Brain pericyte (primary cell): ENCODE data around the gene KPNA3.
A peak's percentile ranks its signal among the peaks of the same experiment; 100 is the strongest.

Experiments used
- DNase-seq: peaks from one replicate; pipeline ENCODE4 v3.0.0-alpha.2; 2012; ENCODE audit warnings: low read depth, low spot score

The KPNA3 gene

DNA sequence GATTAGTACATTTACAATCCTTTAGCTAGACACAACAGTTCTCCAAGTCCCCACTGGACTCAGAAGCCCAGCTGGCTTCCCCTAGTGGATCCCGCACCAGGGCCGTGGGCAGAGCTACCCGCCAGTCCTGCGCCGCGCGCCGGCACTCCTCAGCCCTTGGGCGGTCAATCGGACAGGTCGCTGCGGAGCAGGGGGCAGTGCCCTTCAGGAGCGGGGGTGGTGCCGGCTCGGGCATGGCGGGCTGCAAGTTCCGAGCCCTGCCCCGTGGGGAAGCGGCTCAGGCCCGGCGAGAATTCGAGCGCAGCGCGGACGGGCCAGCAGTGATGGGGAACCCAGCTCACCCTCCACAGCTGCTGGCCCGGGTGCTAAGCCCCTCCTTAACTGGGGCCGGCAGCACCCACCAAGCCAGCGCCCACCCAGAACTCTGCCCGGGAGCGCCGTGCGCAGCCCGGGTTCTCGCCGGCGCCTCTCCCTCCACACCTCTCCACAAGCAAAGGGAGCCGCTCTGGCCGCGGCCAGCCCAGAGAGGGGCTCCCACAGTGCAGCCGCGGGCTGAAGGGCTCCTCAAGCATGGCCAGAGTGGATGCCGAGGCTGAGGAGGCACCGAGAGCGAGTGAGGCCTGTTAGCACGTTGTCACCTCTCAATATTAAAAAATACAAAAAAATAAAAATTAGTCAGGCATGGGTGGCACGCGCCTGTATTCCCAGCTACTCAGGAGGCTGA, 114.1 kb downstream of the KPNA3 start:
- no peak for DNase-seq

DNA sequence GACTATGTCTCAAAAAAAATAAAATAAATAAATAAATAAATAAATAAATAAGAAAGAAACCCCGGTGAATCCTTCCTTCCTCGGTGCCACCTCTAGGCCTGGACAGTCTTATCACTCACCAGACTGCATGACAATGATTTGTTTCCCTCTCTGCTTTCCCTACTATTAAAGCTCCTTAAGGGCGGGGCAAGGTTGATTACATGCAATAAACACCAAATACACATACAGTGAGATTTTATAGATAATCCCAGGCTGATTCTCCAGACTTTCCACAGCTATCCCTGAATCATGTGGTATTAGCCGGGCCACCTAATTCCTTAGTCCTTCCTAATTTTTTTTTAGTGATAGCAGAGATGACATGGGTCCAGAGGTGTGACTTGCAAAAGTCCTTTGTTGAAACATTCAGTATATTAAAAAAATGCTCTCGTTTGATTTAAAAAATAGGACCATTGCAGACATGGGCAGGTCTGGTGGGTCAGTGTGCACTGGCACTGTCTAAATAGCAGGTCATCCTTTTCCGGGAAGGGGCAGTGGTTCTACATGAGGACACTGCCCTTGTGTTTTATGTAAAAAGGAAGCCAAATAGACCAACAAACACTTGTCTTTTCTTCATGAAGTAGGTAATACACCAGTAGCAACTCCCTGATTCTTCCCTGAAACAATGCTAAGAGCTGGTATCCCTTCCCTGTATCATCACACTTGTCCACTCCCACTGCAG, 115.7 kb downstream of the KPNA3 start:
- DNase-seq, result no peak

DNA sequence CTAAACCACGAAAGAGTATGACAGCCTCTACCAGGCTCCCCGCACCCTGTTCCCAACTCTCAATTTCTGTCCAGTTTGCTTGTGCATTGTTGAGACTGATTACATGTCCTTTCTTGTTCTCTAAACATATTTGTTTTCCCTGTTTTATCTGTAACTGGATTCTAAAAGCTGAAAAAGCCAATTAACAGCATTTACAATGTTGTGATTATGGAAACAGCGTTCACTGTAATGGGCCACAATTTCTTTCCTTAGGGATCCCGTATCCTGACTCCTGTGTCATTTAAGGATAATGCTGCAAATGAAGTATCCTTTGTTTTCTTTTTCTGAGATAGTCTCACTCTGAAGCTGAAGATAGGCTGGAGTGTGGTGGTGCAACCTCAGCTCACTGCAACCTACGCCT, 121.7 kb downstream of the KPNA3 start:
- no peak for DNase-seq

DNA sequence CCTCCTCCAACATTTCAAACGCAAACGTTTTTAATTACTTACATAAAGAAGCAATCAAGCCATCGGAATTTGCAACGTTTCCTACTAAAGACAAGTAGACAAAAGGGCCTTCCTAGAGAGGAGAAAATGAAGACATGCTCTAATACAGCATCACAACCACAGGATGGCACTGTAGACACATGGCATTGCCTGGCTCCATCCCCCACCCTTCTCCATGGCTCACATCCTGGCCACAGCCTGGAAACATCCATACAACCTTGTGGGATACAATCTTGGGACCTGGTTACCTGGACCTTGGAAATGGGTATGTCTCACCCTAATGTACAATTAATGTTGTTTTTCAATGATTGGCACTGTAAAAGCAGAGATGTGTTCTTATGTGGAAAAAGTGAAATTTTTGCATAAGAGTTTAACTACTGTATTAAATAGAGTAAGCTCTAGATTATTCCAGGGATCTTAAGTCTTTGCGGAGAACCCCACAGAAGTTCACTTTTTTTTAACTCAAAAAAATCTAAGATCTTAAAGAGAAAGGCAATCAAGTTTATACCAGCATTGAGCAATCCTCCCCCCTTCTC, 122.7 kb downstream of the KPNA3 start:
- DNase-seq, result peak; percentile 49

DNA sequence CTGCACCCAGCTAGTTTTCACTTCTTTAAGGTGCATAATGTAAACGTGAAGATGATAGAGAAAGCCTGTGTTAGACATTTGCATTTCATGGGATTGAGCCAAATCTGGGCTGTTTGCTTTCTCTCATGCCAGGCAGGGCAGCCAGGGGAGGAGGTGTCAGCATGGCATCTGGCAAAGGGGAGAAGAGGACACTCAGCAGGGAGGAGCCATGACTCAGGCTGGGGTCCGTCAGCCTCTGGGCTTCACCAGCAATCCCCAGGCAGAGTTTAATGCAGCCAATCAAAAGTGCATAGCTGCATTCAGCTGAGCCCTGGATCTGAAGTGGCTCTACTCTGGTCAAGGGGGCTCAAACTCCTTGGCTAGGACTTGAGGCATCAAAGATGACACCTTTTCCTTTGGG, 124.7 kb downstream of the KPNA3 start:
- DNase-seq, result no peak

DNA sequence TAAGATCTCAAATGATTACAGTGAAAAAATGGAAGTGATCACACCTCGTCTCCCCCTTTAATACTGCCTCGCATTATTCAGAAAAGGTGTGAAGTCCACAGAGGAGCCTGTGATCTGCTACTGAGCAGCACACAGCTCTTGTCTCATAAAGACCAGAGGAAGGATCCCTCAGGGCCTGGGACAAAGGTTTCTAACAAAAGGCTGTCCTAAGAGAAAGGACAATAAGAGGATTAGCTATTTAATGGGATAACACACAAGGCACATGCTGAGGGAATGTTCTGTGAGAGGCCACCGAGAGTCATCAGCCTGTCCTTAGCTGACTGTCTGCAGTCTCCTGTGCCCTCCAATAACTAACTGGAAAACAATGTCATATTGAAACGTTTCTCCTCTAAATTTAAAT, 127.9 kb downstream of the KPNA3 start:
- DNase-seq, result no peak

DNA sequence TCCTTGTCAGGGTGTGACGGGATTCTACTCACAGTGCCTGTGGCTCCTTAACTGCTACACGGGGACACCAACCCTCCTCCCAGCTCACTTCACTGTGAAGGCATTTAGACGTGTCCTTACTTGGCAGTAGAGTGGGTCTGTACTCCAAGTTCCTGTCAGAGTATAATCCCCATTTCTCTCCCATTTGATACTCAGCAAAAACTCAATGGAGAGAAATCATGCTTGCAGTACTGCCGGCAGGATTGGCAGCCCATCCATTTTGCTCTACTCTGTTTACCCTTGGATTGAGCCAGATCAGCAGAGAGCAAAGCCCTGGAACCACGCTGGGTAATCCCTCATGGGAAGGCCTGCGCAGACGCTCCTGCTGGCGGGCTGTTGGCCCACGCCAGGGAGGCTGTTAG, 135.2 kb downstream of the KPNA3 start:
- DNase-seq, result no peak

DNA sequence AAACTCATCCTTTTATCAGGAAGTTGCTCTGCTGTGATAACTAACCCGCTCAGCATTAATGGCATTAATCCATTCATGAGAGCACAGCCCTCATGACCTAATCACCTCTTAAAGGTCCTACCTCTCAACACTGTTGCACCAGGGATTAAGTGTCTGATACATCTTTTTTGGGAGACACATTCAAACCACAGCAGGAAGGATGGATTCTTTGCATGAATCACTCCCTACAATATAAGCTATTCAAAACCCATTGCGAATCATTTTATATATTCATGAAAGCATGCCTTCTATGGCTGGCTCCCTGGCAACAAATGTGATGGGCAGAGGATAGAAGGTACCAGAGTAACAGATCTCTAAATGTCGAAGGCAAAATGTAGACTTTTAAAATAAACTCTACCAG, 136.6 kb downstream of the KPNA3 start:
- no peak for DNase-seq

DNA sequence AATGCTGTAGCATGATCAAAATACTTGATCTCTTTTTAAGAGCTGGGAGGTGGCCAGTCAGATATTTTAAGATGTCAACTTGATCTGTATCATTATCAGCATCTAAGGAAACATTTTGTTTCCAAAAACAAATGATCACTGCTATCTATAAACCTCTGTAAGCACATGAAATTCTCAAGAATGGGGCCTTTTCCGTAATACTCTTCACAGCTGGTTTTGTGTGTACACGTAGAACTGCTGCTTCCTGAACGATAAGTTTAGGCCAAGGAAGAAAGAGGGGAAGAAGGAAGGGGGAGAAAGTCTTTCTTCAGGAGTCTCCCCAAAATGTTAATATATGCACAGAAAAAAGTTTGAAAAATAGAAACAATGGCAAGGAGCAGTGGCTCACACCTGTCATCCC, 138.5 kb downstream of the KPNA3 start:
- no peak for DNase-seq

DNA sequence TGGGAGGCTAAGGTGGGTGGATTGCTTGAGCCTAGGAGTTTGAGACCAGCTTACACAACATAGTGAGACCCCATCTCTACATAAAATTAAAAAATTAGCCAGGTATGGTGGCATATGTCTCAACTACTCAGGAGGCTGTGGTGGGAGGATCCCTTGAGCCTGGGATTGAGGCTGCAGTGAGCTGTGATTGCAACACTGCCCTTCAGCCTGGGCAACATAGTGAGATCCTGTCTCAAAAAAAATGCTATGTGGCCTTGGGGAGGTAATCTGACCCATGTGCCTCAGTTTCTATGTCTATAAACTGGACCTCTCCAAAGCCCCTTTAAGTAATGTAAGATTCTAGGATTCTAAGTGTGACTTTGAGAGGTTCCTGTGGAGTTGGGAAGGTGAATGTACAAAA, 139.0 kb downstream of the KPNA3 start:
- no peak for DNase-seq

DNA sequence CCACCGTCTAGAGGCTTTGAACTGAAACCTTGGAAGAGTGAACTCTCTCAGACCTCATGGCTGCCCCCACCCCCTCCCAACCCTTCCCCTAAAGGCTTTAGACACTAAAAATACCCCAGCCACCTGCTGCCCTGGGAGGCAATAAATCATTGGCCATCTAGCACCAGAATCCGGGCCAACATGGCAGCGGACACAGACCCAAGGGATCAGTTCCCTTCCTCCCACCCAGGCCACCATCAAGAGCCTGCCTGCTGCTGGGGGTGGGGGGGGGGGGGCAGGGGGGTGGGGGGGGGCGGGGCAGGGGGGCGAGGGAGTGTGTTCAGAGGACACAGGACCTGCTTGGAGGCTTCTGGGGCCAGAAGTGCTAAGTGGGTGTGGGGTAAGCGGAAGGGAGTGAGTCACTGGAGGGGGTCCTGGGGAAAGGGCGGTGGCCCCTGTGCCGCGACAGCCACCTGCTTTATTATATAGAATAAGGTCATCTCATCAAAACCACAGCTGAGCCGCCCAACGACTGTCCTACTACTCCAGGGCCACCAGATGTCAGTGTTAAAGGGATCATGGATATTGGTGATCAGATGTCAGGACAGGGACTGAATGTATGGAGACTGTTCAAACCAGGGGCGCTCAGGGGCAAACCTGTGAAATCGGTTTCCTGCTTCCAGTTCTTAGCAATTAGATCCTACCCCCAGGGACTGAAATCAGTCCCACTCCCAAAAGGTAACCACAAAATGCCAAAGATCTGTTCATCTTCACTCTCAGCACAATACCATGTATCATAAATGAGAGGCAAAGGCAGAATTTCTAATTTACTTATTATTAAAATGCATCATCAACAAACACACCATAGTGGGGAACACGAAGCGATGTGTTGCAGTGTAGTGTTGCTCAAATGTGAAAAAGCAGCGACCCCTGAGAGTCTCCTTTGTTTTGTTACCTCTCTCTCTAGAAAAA, 139.9 kb downstream of the KPNA3 start:
- DNase-seq, result no peak

DNA sequence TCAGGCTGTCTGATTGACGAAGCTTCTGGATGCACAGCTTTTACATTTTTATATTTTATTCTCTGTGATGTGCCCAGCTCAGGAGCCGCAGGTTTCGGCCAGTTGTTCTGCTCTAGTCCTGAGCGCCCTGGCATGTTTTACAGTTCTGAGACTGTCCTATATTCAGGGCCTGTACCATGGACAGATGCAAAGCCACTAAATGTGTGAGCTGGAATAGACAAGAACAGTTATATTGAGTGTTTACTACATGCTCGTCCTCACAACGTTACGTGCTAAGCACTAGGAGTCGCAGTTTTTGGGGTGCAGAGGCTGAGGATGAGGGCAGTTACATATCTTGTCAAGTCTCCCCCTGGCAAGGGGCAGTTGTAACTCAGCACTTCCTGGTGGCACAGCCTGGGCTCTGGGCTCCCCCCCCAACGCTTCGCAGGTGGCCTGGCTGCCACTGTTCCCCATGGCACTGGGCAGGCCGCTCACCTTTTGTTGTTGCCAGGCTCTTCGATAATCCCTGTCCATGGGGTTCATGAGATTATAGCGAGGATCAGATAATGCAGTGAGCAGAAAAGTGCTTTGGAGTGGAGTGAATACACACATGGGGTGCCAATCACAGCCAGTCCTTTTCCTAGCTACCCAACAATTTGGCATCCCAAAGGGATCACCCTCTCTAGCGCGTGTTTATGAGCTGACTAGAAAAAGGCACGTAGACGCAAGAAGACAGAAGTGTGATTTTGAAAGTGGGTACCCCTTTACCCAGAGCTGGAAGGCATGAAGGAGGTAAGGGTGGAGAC, 140.7 kb downstream of the KPNA3 start:
- no peak for DNase-seq

DNA sequence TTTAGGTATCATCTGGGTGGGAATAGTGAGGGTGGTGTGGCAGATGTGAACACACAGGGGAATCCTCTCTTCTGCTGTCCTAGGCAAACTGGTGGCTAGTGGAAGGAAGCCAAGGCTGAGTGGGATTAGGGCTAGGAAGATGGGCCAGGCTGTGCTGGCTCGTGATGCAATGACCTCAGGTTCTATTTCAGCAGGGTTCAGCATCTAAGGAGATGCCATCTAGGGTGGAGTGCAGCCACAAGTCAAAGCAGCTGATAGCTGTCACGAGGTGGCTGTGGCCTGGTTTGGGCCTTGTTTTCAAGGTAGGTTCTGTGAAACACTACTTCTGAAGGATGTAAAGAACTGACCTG, 142.5 kb downstream of the KPNA3 start:
- no peak for DNase-seq
